ENCODE results near the gene CD48. TPM values are rescaled to one million over a fixed set of nuclear protein-coding genes. Genes with fewer than 3 reads are reported as not detected.

CD48 gene
- total RNA-seq, 1 experiment from 2014 or later, result 0.20 TPM

DNA sequence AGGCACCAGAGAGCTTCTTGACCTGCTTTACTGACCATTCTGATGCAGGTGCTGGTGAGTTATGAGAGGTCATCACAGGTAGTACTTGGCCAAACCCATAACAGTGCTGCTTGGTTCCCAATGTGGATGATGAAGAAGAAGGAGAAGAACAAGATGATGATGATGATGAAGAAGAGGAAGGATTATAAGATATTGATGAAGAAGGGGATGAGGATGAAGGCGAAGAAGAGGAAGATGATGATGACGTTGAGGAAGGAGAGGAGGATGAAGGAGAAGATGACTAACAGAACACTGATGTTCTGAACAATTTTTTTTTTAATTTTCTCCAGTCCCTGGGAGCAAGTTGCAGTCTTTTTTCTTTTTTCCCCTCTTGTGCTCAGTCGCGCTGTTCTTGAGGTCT is 40.9 kb downstream of the CD48 start:
- ATAC-seq (no peak), DNase-seq (ENCODE audit: low read depth, low spot score) (no peak)
- no peak overlapping the region for H3K9ac ChIP-seq (ENCODE audit: low read length)
- no peaks in the 10 kb centered on the region for H3K36me3 ChIP-seq (ENCODE audit: control insufficient read depth in 1 of 2, insufficient read depth in 2 of 2, low read length in 2 of 2)
- RAD21 ChIA-PET (ENCODE audit: low non-redundant PET in 1 of 2, low total read pairs in 2 of 2, uncharacterized antibody in 2 of 2, unreplicated experiment in 2 of 2), result interaction anchor here in 1 of 2 experiments (0.5 kb wide), 1 partner anchor 230 kb away, joined by 3 read pairs; no protein-coding TSS in a partner anchor
- TF ChIP-seq, protein P1, sequence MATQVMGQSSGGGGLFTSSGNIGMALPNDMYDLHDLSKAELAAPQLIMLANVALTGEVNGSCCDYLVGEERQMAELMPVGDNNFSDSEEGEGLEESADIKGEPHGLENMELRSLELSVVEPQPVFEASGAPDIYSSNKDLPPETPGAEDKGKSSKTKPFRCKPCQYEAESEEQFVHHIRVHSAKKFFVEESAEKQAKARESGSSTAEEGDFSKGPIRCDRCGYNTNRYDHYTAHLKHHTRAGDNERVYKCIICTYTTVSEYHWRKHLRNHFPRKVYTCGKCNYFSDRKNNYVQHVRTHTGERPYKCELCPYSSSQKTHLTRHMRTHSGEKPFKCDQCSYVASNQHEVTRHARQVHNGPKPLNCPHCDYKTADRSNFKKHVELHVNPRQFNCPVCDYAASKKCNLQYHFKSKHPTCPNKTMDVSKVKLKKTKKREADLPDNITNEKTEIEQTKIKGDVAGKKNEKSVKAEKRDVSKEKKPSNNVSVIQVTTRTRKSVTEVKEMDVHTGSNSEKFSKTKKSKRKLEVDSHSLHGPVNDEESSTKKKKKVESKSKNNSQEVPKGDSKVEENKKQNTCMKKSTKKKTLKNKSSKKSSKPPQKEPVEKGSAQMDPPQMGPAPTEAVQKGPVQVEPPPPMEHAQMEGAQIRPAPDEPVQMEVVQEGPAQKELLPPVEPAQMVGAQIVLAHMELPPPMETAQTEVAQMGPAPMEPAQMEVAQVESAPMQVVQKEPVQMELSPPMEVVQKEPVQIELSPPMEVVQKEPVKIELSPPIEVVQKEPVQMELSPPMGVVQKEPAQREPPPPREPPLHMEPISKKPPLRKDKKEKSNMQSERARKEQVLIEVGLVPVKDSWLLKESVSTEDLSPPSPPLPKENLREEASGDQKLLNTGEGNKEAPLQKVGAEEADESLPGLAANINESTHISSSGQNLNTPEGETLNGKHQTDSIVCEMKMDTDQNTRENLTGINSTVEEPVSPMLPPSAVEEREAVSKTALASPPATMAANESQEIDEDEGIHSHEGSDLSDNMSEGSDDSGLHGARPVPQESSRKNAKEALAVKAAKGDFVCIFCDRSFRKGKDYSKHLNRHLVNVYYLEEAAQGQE (IDR thresholded peaks at IDR 0.05; ENCODE audit: low read depth), result no peak
- TF ChIP-seq ZFX (IDR thresholded peaks at IDR 0.05) (no peak), ELF1 (IDR thresholded peaks at IDR 0.05; ENCODE audit: borderline replicate concordance, low read depth) (no peak), YY1 (IDR thresholded peaks at IDR 0.05; ENCODE audit: extremely low read depth, insufficient replicate concordance, low read depth, low read length) (no peak)
- no peak overlapping the region for H3K4me3 ChIP-seq (replicated peaks in 1 of 2; ENCODE audit: low read depth in 1 of 2, low read length in 2 of 2)
- intact Hi-C loops (cut with micrococcal nuclease), result no loop called here
- no peaks in the 10 kb centered on the region for H3K9me2 ChIP-seq (ENCODE audit: insufficient read depth)
- H2AFZ ChIP-seq (ENCODE audit: low read depth, low read length, poor library complexity, severe bottlenecking), result no peak overlapping the region
- H3K27me3 ChIP-seq (ENCODE audit: insufficient read depth, low read length), result no peaks in the 10 kb centered on the region
- CTCF ChIA-PET, result no interaction called here
- no peaks in the 10 kb centered on the region for H3K79me2 ChIP-seq (ENCODE audit: insufficient read depth, low read length)
- peaks cover 0 to 8% of the 10 kb centered on the region in 2 experiments; a peak in 2 of 4 replicates for H3K4me1 ChIP-seq (ENCODE audit: control insufficient read depth in 1 of 2, insufficient read depth in 2 of 2, low read length in 2 of 2)
- no peaks in the 10 kb centered on the region; a peak in 1 of 4 replicates for H3K9me3 ChIP-seq (ENCODE audit: control insufficient read depth in 1 of 2, insufficient read depth in 1 of 2, low read depth in 1 of 2, low read length in 2 of 2)
- no peaks in the 10 kb centered on the region for H4K20me1 ChIP-seq (ENCODE audit: insufficient read depth)
- BruUV-seq (replicated peaks), result no TSS peak
- no peak overlapping the region for H3K4me2 ChIP-seq (ENCODE audit: low read length)
- no peak overlapping the region for H3K27ac ChIP-seq (ENCODE audit: low read depth, low read length)
- POLR2A ChIA-PET, result no interaction called here

DNA sequence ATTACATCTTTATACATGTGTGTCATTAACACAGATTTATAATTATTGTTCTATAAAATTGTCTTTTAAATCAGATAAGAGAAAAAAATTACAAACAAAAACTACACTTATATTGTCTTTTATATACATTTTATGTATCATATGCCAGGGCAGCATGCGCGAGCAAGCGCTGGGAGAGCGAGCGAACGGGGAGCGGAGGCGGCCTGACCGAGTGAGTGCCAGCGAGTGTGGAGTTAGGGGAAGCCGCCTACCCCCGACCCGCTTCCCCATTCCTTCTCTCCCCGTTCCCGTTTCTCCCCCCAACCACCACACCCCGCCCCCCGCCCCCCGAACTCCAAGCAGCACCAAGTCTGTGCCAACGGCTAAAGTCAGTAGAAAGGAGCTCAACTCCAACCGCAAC is 41.8 kb downstream of the CD48 start:
- POLR2A ChIA-PET, result no interaction called here
- CTCF ChIA-PET, result no interaction called here
- H3K9me2 ChIP-seq (ENCODE audit: insufficient read depth), result no peaks in the 10 kb centered on the region
- no peak overlapping the region for H3K27ac ChIP-seq (ENCODE audit: low read depth, low read length)
- no peaks in the 10 kb centered on the region for H4K20me1 ChIP-seq (ENCODE audit: insufficient read depth)
- ATAC-seq (no peak), DNase-seq (ENCODE audit: low read depth, low spot score) (no peak)
- no TSS peak for BruUV-seq (replicated peaks)
- H3K9ac ChIP-seq (ENCODE audit: low read length), result no peak overlapping the region
- no peak overlapping the region for H2AFZ ChIP-seq (ENCODE audit: low read depth, low read length, poor library complexity, severe bottlenecking)
- no peaks in the 10 kb centered on the region for H3K79me2 ChIP-seq (ENCODE audit: insufficient read depth, low read length)
- no peak overlapping the region for H3K4me3 ChIP-seq (replicated peaks in 1 of 2; ENCODE audit: low read depth in 1 of 2, low read length in 2 of 2)
- no peaks in the 10 kb centered on the region for H3K27me3 ChIP-seq (ENCODE audit: insufficient read depth, low read length)
- H3K36me3 ChIP-seq (ENCODE audit: control insufficient read depth in 1 of 2, insufficient read depth in 2 of 2, low read length in 2 of 2), result no peaks in the 10 kb centered on the region
- no peaks in the 10 kb centered on the region; a peak in 1 of 4 replicates for H3K9me3 ChIP-seq (ENCODE audit: control insufficient read depth in 1 of 2, insufficient read depth in 1 of 2, low read depth in 1 of 2, low read length in 2 of 2)
- H3K4me1 ChIP-seq (ENCODE audit: control insufficient read depth in 1 of 2, insufficient read depth in 2 of 2, low read length in 2 of 2), result peaks cover 0 to under 1% of the 10 kb centered on the region in 2 experiments; a peak in 1 of 4 replicates
- TF ChIP-seq ZFX (IDR thresholded peaks at IDR 0.05) (no peak), ELF1 (IDR thresholded peaks at IDR 0.05; ENCODE audit: borderline replicate concordance, low read depth) (no peak)
- TF ChIP-seq, protein P1 (IDR thresholded peaks at IDR 0.05; ENCODE audit: low read depth), result no peak
- TF ChIP-seq, protein P2, sequence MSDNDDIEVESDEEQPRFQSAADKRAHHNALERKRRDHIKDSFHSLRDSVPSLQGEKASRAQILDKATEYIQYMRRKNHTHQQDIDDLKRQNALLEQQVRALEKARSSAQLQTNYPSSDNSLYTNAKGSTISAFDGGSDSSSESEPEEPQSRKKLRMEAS (IDR thresholded peaks at IDR 0.05), result no peak
- intact Hi-C loops (cut with micrococcal nuclease), result no loop called here
- H3K4me2 ChIP-seq (ENCODE audit: low read length), result no peak overlapping the region
- RAD21 ChIA-PET (ENCODE audit: low non-redundant PET in 1 of 2, low total read pairs in 2 of 2, uncharacterized antibody in 2 of 2, unreplicated experiment in 2 of 2), result no interaction called here
